HCT116 (cell line): ENCODE data around the gene PCNP.

ENCODE experiments used
- EZH2 ChIP-seq: fragments of 200-600 bp; sonication (generic); IDR thresholded peaks from 2 replicates; pipeline ENCODE4 v1.6.1; 2017; ENCODE audit warnings: antibody characterized with exemption, mixed run types
- POLR2A ChIP-seq: IDR thresholded peaks from 2 replicates; pipeline ENCODE4 v1.7.0; 2011; ENCODE audit warnings: borderline replicate concordance; ENCODE audit not compliant: insufficient read depth, insufficient read length; ENCODE audit errors: extremely low read depth
- POLR2AphosphoS5 ChIP-seq: IDR thresholded peaks from 2 replicates; pipeline ENCODE4 v1.6.1; 2011; ENCODE audit warnings: mild to moderate bottlenecking, low read depth, low read length, moderate library complexity
- SIN3A ChIP-seq: IDR thresholded peaks from 2 replicates; pipeline ENCODE4 v1.6.1; 2012; ENCODE audit warnings: low read depth
- SP1 ChIP-seq: IDR thresholded peaks from 2 replicates; pipeline ENCODE4 v1.6.1; 2012; ENCODE audit warnings: low read depth
- TCF7L2 ChIP-seq: IDR thresholded peaks from 2 replicates; pipeline ENCODE4 v1.7.0; 2011; ENCODE audit warnings: borderline replicate concordance, inconsistent platforms; ENCODE audit not compliant: insufficient read depth, insufficient read length; ENCODE audit errors: extremely low read depth
- YY1 ChIP-seq: IDR thresholded peaks from 2 replicates; pipeline ENCODE4 v1.6.1; 2011; ENCODE audit warnings: low read length, low read depth, moderate library complexity, mild to moderate bottlenecking; ENCODE audit not compliant: insufficient replicate concordance; ENCODE audit errors: extremely low read depth
- TF ChIP-seq, protein P1 (sequence below), 3 experiments: fragments of 200-600 bp in 1 of 3; sonication (generic) in 1 of 3; IDR thresholded peaks in 2 of 3; conservative IDR thresholded peaks in 1 of 3; 2 replicates each; pipeline ENCODE4 v1.5.1; 2012 to 2017; ENCODE audit warnings: low read depth in 2 of 3, low read length in 2 of 3, antibody characterized with exemption in 1 of 3, borderline replicate concordance in 1 of 3, control low read depth in 1 of 3, mild to moderate bottlenecking in 1 of 3, mixed read lengths in 1 of 3, mixed run types in 1 of 3, moderate library complexity in 1 of 3; ENCODE audit not compliant: insufficient read depth in 1 of 3

- TF ChIP-seq SP1 (no peak), POLR2AphosphoS5 (no peak), TCF7L2 (no peak), EZH2 (no peak), SIN3A (no peak), YY1 (no peak), POLR2A (no peak)
- TF ChIP-seq, protein P1, sequence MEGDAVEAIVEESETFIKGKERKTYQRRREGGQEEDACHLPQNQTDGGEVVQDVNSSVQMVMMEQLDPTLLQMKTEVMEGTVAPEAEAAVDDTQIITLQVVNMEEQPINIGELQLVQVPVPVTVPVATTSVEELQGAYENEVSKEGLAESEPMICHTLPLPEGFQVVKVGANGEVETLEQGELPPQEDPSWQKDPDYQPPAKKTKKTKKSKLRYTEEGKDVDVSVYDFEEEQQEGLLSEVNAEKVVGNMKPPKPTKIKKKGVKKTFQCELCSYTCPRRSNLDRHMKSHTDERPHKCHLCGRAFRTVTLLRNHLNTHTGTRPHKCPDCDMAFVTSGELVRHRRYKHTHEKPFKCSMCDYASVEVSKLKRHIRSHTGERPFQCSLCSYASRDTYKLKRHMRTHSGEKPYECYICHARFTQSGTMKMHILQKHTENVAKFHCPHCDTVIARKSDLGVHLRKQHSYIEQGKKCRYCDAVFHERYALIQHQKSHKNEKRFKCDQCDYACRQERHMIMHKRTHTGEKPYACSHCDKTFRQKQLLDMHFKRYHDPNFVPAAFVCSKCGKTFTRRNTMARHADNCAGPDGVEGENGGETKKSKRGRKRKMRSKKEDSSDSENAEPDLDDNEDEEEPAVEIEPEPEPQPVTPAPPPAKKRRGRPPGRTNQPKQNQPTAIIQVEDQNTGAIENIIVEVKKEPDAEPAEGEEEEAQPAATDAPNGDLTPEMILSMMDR (IDR thresholded peaks at IDR 0.05 in 2 of 3, conservative IDR thresholded peaks at IDR 0.05 in 1 of 3; ENCODE audit: borderline replicate concordance in 1 of 3, insufficient read depth in 1 of 3, low read depth in 2 of 3, low read length in 2 of 3) = no peak
These were observed 45.8 kb downstream of the PCNP start for GRCh38 chr3:101619734-101620133.
